NCI-H1105 treated with DMSO at 0.1 percent for 48 hours (cell line): ENCODE measurements around the gene ZNF385C.

Experiments used
- DNase-seq: peaks from one replicate; lab custom pipeline; 2025; lab: John Stamatoyannopoulos, UW

ZNF385C gene

GRCh38 chr17:41988418-41988817 is 109.9 kb downstream of the ZNF385C start:
- no peak for DNase-seq

GRCh38 chr17:41987642-41988041 is 110.6 kb downstream of the ZNF385C start:
- DNase-seq = no peak

- no peak for DNase-seq
These were observed 111.6 kb downstream of the ZNF385C start for GRCh38 chr17:41986634-41987033.

GRCh38 chr17:41985919-41986318 is 112.4 kb downstream of the ZNF385C start:
- no peak for DNase-seq

GRCh38 chr17:41984454-41984853 is 113.8 kb downstream of the ZNF385C start:
- DNase-seq = no peak

- DNase-seq = no peak
These were observed 116.1 kb downstream of the ZNF385C start for GRCh38 chr17:41982026-41982760.

- DNase-seq = no peak
These were observed 120.3 kb downstream of the ZNF385C start for GRCh38 chr17:41977991-41978390.

- DNase-seq = no peak
These were observed 122.0 kb downstream of the ZNF385C start for GRCh38 chr17:41976142-41976768.
